RWPE2 (cell line): ENCODE measurements around the gene OPALIN.

Source experiments
- ATAC-seq: fragments of 200-7000 bp; cut with Tn5 transposase; 3 replicates; pipeline ENCODE4 v1.9.1; 2021; ENCODE audit warnings: low read depth
- DNase-seq: peaks from one replicate; pipeline ENCODE4 v3.0.0-alpha.2; 2020; ENCODE audit warnings: low spot score
- H3K27ac ChIP-seq: fragments of 450-650 bp; 2 replicates; pipeline ENCODE4 v1.5.1; 2017; ENCODE audit warnings: mild to moderate bottlenecking; ENCODE audit not compliant: poor library complexity, severe bottlenecking
- H3K27me3 ChIP-seq: fragments of 250-450 bp; sonication (Bioruptor Pico); 2 replicates; pipeline ENCODE4 v1.5.1; 2021; ENCODE audit warnings: mild to moderate bottlenecking, moderate library complexity; ENCODE audit not compliant: insufficient read depth, poor library complexity, severe bottlenecking
- H3K36me3 ChIP-seq: fragments of 250-450 bp; sonication (Bioruptor Pico); 2 replicates; pipeline ENCODE4 v1.5.1; 2020; ENCODE audit warnings: low read depth, mild to moderate bottlenecking, moderate library complexity
- H3K4me1 ChIP-seq: fragments of 250-450 bp; sonication (Bioruptor Pico); 2 replicates; pipeline ENCODE4 v1.5.1; 2021; ENCODE audit warnings: mild to moderate bottlenecking, moderate library complexity; ENCODE audit not compliant: insufficient read depth, poor library complexity, severe bottlenecking
- H3K4me3 ChIP-seq: fragments of 250-450 bp; sonication (Bioruptor Pico); 2 replicates; pipeline ENCODE4 v1.5.1; 2021; ENCODE audit warnings: mild to moderate bottlenecking, moderate library complexity; ENCODE audit not compliant: severe bottlenecking
- H3K9me3 ChIP-seq: fragments of 250-450 bp; sonication (Bioruptor Pico); 2 replicates; pipeline ENCODE4 v1.5.1; 2021; ENCODE audit warnings: mild to moderate bottlenecking, moderate library complexity; ENCODE audit not compliant: severe bottlenecking
- TF ChIP-seq, protein P1 (sequence below): fragments of 450-650 bp; IDR thresholded peaks from one replicate; pipeline ENCODE4 v1.5.1; 2017; ENCODE audit warnings: mild to moderate bottlenecking, moderate library complexity; ENCODE audit not compliant: poor library complexity, severe bottlenecking

The OPALIN gene

DNA sequence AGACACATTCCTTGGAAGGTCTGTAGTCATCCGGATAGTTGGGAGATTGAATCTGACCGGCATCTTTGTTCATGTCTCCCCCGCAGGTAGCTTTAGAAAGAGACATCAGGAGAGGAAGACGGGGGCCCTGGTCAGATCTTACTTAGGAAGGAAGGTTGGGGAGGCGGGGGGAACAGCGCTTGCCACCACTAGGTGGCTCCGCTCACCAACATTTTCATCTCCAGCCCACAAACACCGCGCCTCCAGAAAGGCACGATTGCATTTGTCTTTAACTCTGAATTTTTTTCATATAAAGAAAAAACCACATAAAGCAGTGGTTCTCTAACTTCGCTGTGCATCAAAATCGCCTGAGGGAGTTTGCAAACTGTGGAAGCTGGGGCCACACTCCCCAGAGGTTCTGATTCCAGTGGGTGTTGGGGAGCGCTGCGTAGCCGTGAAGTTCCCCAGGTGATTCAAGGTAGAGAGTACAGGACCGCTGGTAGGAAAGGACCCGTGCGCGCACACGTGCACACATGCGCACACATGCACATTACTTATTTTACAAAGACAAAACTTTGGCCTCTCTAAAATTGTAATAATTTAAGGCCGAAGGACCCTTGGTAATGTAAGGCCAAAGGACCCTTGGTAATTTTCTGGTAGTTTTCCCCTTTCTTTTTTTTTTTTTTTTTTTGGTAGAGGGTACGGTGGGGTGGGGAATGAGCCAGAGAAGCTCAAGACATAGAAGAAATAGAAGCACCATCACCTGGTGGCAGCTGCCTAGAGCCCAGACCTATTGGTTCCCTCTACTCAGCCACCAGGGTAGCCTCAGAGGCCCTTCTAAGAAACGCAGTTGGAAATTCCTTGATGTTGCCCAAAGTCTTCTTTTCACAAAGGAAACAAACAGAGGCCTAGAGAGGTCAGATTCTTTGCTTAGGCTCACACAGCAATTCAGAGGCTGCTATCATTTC, 37.4 kb upstream of the OPALIN start:
- Histone ChIP-seq H3K36me3 (no peaks in the 10 kb centered on the region), H3K9me3 (no peaks in the 10 kb centered on the region), H3K27ac (no peak overlapping the region), H3K4me3 (peak overlapping the region; percentile 21), H3K27me3 (peaks cover 17% of the 10 kb centered on the region), H3K4me1 (no peaks in the 10 kb centered on the region)
- DNase-seq (no peak), ATAC-seq (peak; percentile 91)
- TF ChIP-seq, protein P1, sequence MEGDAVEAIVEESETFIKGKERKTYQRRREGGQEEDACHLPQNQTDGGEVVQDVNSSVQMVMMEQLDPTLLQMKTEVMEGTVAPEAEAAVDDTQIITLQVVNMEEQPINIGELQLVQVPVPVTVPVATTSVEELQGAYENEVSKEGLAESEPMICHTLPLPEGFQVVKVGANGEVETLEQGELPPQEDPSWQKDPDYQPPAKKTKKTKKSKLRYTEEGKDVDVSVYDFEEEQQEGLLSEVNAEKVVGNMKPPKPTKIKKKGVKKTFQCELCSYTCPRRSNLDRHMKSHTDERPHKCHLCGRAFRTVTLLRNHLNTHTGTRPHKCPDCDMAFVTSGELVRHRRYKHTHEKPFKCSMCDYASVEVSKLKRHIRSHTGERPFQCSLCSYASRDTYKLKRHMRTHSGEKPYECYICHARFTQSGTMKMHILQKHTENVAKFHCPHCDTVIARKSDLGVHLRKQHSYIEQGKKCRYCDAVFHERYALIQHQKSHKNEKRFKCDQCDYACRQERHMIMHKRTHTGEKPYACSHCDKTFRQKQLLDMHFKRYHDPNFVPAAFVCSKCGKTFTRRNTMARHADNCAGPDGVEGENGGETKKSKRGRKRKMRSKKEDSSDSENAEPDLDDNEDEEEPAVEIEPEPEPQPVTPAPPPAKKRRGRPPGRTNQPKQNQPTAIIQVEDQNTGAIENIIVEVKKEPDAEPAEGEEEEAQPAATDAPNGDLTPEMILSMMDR = peak; percentile 90

DNA sequence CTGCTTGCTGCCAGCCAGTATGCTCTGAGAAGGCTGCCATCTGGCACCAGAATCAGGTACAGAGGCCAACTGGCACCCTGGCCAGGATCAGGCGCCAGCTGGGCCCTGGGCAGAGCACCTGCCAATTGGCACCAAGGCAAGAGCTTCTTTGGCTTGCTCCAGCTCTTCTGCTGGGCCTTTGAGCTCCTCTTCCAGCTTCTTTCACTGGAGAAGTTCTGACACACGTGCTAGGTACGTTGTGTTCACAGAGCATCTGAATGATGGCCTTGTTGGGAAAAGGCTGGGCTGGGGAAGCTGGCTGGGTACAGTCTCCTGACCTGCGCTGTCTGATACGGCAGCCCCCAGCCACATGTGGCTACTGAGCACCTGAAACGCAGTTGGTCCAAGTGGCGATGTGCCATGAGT, 31.7 kb upstream of the OPALIN start:
- Histone ChIP-seq H3K36me3 (no peaks in the 10 kb centered on the region), H3K27me3 (peaks cover 8% of the 10 kb centered on the region), H3K9me3 (no peaks in the 10 kb centered on the region), H3K4me1 (no peaks in the 10 kb centered on the region), H3K4me3 (no peak overlapping the region), H3K27ac (no peak overlapping the region)
- TF ChIP-seq, protein P1 = no peak
- DNase-seq = no peak
- no peak for ATAC-seq

DNA sequence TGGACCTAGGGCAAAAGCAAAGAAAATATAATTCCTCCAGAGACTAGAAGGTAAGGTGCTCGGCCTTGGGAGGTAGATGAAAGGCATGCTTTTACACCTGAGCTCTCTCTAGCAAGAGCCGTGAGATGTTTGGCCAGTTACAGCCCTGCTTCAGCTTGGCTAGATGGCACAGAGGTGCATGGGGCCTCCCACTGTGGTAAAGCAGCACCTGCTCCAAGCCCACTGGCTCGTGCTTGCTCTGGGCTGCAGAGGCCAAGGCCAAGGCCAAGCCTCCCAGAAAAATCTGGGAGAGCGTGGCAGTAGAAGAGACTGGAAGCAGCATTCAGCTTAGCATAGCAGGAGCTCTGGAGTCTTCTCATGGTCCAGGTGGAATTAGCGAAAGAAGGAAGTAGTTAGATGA, 31.0 kb upstream of the OPALIN start:
- no peak; the same call in 2 of the 3 replicates for ATAC-seq
- TF ChIP-seq, protein P1 = no peak
- Histone ChIP-seq H3K9me3 (no peaks in the 10 kb centered on the region), H3K27ac (no peak overlapping the region), H3K4me3 (no peak overlapping the region), H3K27me3 (peaks cover 8% of the 10 kb centered on the region), H3K4me1 (no peaks in the 10 kb centered on the region), H3K36me3 (no peaks in the 10 kb centered on the region)
- DNase-seq = no peak

DNA sequence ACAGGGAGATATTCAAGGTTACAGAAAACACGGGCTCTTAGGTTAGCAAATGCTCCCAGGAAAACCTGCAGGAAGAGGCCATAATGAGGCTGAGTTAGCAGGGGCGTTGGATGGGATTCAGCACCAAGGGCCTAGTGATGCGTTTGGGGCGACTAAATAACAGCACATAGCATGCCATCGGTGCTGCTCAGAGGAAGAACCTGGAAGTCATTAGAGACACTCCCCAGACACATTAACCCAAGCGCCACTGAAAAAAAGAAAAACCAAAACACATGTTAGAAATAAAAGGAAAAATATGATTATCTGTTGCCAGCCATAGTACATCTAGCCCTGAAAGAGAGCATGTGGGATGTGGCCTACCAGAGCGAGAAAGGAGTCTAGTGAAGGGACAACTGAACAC, 28.8 kb upstream of the OPALIN start:
- H3K4me1 ChIP-seq = no peaks in the 10 kb centered on the region
- no peak for ATAC-seq
- H3K27ac ChIP-seq = no peak overlapping the region
- no peaks in the 10 kb centered on the region for H3K36me3 ChIP-seq
- no peaks in the 10 kb centered on the region for H3K9me3 ChIP-seq
- TF ChIP-seq, protein P1 = no peak
- no peak overlapping the region for H3K4me3 ChIP-seq
- no peak for DNase-seq
- H3K27me3 ChIP-seq = peaks cover 8% of the 10 kb centered on the region

DNA sequence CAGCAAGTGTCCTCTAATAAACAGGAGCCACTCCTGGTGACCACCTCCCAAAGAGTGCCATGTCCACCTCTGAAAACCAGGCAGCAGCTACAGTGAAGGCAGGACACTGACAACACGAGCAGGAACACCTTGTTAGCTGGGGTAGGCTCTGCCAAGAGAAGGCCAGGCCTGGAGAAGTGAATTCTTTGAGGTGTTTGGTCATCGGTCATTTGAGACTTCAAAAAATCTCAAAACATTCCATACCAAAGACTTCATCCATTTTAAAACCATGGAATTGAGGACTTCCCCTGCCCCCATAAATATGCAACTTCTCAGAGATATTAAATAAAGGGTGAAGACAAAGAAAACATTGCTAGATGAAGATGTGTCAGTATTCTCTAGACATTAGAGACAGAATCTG, 28.4 kb upstream of the OPALIN start:
- no peak overlapping the region for H3K27ac ChIP-seq
- peaks cover 8% of the 10 kb centered on the region for H3K27me3 ChIP-seq

More for the DNA sequence above, 28.4 kb upstream of the OPALIN start:
- no peaks in the 10 kb centered on the region for H3K4me1 ChIP-seq
- H3K9me3 ChIP-seq = no peaks in the 10 kb centered on the region
- ATAC-seq (no peak), DNase-seq (no peak)
- TF ChIP-seq, protein P1 = no peak
- H3K4me3 ChIP-seq = no peak overlapping the region
- no peaks in the 10 kb centered on the region for H3K36me3 ChIP-seq
